GM19468 (cell line): ENCODE measurements around the gene MKS1.

ENCODE experiments used
- ATAC-seq: cut with Tn5 transposase; IDR thresholded peaks from one replicate; pipeline ENCODE4 v1.9.1; 2021; ENCODE audit warnings: mild to moderate bottlenecking, moderate library complexity, moderate number of reproducible peaks; ENCODE audit not compliant: unreplicated experiment; ENCODE audit errors: extremely low read depth

The MKS1 gene

DNA sequence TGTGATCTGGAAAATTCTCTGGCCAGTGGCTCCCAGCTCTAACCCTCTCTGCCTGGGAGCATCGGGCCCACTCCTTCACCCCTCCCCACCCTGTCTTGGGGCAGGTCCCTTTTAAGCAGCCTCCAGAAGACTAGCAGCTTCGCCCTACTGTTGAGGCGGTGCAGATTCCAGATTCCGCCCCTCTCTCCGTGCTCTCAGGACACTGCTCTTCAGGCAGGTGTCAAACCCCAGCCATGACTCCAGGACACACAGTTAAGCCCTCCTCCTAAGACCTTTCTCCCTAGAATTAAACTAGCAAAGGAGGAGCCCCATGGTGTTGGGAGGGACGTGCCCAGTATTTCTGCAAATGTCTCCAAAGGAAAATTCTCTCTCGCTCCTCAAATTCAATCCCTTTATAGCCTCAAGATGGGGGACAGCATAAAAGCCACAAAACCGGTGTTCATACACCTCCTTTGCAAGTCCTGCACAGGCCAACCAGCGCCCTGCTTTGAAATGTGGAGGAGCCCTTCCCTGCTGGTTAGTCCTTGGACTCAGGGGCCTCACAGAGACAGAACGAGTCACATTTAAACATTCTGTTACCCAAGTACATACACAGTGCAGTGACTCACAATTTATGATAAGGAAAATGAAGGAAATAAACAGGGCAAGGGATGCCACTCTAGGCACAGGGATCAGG is 26.5 kb upstream of the MKS1 start:
- ATAC-seq = no peak

DNA sequence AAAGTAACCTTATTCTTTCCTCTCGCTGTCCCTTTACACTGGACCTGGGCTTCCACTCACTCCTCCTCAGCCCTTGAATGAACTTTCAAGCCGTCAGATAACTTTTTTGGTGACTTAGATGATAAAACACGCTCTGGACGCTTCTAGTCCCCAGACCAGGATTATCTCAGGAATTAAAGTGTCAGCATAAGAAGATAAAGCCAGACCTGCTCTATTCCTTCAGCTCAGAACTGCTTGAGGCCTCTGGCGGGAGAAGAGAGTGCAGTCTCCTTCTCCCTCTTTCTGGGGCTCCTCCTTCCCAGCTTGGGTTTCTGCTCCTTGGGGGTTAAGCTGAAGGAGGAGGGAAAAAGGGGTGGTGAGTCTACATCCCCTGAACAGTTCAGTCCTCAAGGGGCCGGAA is 25.9 kb upstream of the MKS1 start:
- no peak for ATAC-seq

DNA sequence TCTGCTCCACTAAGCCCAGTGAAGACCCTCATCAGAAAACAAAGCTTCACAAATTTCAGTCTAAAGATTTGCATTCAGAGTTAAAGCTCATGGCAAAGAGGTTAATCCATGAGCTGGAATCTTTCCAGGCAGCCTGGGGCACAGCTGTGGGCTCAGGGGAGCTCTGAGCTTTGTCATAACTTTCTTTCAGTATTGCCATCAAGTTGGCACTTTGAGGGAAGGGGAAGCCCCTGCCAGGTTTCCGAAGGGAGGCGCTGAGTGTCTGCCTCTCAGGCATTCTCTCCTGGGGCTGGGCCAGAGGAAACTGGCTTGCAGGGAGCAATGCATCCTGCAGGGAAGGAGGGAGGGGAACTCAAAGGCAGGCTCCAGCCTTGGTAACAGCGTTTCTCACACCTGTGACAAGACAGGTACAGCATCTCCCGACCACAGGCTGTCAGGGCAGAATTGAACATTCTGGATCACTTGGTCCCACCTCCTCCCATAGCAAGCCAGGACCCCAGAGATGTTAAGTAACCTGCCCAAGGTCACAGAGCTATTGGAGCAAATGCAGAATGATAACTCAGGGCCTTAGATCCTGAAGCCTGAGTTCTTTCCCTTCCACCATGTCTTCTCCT is 23.2 kb upstream of the MKS1 start:
- no peak for ATAC-seq

DNA sequence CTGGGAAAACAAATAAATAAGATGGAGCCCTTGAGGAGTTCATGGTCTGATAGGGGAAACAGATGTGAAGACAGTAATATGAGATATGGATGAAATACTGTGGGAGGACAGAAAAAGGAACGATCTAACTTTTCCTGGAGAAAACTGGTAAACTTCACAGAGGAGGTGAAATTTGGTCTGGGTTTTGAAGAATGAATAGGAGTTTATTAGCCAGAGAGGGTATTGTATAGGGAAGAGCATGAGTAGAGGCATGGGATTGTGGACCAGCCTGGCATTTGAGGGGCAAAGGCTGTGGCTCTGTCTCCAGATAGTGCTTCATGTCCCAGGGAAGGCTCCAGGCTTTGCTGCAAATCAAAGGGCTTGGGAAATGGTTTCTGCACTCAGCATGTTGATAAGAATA is 20.9 kb upstream of the MKS1 start:
- no peak for ATAC-seq

DNA sequence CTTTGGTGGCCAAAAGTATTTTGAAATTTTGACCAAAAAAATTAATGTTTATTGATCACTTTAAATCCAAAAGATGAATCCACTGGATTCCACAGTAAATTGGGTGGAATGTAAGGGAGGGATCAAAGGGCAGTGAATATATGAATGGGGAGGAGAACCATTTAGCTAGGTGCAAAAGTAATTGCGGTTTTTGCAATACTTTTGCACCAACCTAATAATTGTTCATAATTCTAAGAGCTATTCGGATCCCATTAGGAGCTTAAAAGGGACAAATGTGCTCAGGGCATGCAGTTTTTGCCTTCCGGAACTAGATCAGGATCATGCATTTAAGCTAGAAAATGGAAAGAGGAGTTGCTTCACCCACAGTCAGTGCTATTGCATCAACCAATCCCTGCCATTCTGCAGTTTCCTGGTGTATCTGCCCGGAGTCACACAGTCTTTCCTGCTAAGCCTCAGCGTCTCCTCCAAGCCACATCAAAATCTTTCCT is 19.1 kb upstream of the MKS1 start, which contains the start of gene LPO:
Gene LPO (plus strand): TSS at position 438 of the 488 bp plus-strand sequence. CDS start 4,396 bp downstream, outside the sequence.
- no peak for ATAC-seq

DNA sequence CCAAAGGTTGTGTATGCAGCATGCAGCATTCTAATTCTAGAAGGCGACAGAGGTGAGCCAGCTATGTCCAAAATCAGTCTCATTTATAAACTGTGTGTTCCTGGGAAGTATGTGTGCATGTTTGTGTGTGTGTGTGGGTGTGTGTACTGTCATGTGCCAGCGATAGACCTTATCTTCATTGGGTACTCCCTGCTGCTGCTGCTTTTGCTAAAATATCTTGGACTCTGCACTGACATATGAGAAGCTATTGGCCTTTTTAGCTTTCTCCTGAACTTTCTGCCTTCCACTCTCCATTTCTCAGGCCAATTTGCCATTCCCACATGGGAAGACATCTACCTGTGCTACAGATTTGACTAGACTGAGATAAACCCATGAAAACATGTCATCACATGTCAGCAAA is 17.3 kb upstream of the MKS1 start:
- no peak for ATAC-seq

DNA sequence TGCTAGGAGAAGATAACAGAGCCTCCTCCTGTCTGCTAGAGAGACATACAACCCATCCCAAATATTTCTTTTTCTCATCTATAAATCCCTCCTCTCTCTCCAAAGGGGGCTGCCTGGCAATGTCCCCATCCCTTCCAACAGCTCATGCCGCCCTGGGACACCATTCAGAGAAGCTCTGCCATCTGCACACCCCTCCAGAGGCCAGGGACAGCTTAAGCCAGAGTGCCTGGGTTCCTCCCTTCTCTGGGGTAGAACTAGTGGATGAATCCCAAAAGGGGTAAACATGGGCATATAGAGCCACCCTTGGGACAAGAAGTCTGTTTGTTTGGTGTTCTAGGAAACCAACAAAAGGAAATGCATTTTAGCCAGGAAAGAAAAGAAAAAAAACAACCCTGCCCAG is 16.8 kb upstream of the MKS1 start:
- no peak for ATAC-seq

DNA sequence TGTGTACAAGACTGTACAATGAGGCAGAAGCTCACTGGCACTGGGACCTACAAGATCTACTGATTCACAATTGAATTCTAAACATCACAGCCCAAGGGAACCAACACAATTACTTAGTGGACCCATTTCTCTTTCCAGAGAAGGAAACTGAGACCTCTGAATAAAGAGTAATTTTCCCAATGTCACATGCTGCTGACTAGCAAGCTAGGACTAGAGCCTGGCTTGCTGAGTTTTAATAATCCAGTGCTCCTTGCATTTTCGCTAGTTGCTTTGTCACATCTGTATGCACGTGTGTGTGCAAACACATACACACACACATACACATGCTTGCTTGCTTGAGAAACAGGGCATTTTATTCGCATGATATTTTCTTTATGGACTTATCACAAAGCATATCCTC is 15.5 kb upstream of the MKS1 start:
- ATAC-seq = no peak

DNA sequence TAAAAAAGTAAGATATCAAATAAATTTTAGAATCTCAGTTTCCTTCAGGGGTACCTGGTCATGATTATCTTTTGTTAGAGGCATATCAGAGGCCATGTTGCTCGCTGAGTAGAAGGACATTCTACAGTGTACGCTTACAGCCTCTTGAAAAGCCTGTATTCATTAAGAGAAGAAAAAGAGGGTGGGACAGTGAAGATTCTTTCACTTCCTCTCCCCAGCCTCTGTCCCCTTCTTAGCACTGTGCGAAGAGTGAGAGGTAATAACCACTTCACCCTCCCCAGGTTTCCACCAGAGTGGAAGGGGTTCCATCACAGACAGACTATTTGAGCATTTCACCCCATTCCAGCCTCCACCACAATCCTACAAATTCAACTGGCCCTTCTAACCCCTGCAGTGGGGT is 14.5 kb upstream of the MKS1 start:
- ATAC-seq = peak; percentile 43

DNA sequence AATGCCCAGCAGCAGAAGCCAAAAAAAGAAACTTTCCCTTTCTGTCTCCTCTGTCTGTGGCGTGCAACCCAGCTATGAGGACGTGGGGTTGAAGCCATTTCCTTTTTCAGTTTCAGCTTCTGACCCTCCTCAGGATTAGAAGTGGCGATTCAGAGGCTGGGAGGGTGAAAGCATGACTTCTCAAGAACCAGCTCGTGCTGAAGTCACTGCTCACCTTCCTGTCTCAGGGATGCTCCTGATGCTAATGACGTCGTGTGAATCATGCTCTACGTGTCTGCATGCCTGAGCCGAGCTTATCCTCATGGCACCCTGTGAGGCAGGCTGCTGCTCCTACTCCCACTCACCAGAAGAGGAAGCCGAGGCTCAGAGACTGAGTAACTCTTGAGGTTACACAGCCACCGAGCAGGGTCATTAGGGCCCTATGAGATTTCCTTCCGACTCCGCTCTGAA is 13.7 kb upstream of the MKS1 start:
- ATAC-seq = peak; percentile 57

DNA sequence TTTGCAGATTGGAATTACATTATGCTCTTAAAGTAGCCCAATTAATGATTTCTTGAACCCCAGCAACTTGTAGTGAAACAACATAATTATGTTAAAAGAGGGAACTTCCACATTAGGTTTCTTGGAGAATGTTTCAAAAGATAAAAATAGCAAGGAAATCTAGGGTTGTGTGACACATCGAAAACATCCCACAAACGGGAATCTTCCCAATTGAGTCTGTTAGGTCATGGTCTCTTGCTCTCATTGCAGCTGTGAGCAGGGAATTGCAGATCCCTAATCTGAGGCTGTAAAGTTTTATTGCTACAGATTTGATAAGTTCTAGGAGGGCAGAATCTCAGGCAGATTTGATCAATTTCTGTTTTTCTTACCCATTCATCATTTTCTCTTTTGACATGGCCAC is 12.6 kb upstream of the MKS1 start:
- no peak for ATAC-seq

DNA sequence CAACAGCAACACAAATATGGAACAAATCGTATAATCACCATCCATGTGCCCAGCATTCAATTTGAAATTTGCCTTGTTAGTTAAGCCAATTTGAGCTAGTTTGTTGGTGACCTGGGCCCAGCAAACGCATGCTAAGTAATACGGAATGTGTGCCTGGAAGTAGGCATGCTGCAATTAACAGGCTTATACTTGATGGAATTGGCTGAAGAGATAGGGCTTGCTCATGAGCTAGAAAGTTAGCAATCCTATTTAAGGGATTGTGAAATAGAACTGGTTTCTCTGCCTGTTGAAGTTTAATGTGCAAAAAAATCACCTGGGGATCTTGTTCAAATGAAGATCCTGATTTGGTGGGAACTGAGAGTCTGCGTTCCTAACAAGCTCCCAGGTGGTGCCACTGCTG is 10.8 kb upstream of the MKS1 start:
- no peak for ATAC-seq

DNA sequence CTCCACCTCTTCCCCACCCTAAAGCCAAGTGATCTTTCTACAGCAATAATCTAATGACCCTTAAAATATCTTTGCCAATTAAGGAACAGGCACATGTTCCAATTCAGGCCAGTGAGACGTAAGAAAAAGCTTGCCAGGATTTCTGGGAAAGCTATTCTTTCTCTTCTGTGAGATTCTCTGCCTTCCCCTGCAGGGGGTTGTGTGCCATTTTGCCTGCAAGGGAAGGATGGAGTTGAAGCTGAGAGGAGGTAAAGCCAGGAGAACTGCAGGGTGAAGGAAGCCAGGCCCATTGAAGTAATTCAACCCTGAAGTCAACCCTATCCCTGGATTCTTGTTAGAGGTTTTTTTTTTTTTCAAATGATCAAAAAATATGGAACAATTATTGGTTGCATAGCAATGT is 10.3 kb upstream of the MKS1 start:
- ATAC-seq = no peak

DNA sequence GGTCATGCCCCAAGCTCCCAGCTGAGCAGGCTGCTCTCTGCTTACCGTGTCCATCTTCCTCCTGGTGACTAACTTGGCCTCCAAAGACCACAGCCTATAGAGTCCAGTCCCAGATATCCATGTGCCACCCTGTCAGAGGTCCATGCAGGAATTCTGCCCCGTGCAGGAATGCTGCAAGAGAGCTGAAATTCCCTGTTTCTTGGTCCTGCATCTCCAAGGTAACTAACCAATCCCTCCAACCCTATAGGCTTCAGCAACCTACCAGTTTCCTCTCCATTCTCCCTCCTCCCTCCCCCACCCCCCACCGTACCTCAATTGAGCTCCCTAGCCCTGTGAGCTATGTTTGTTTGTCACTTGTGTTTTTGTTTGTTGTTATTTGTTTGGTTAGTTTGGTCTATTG is 9.6 kb upstream of the MKS1 start:
- ATAC-seq = no peak

DNA sequence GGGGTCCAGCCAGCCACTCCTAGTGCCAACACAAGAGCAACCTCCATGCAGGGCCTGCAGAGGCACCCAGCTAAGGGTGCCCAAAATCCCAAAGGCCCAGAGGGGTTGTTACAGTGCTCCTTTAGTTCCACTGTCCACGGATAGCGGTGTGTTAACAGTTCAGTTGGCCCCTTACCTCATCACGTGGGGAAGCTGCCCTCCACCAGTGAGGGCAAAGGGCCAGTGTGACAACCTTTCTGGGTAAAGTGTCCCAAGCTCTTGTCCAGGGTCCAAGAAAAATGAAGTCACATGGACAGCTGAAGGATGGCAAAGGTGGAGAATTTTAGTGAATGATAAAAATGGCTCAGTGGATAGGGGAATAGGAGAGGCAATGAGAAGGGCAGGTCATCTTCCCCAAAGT is 8.7 kb upstream of the MKS1 start:
- no peak for ATAC-seq

DNA sequence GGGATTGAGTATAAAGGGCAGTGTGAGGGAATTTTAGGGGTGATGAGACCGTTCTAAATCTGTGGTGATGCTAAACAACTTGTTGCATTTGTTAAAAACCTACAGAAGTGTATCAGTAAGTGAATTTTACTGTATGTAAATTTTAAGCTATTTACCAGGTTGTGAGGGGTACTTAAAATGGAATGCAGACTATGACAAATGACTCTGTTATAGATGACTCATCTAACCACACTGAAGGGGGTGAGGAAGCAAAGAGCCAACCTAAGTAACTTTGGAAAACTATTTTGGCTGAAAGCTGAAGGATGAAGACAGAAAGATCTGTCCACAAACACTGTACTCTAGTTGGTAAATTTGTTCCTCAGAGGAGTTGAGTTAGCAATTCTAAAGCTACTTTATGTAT is 5.3 kb upstream of the MKS1 start:
- no peak for ATAC-seq

DNA sequence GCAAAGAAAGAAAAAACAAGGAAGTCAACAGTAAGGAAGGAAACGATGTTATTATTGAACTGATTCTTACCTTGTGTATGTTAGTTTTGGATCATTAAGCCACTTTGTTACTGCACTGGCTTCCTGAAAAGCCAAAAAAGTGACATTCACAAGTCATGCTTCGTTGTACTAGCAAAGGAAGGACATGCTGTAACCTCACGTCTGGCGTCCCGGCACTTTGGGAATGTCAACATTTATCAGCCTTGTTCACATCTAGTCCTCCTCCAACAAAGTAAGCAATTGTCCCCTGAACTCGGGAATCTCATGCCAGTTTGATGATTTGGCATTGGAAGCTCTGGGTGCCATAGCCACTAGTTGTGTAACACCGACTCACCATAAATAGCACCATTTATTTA is 731 bp upstream of the MKS1 start:
- no peak for ATAC-seq

DNA sequence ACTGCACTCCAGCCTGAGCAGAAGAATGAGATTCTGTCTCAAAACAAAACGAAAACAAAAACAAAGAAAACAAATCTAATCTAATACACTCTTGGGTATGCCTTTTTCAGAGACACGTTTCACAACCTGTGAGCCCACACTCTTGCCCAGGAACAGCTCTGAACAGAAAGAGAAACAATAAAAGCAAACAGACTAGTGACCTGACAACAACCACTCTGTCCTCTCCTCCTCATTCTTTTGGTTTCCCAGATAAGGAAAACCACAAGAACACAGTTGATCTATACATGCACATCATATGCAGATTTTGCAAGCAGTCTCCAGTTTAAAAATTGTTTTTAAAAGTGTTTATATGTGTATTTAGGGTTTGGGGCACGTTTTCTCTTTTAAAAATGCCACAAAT is 1.3 kb downstream of the MKS1 start:
- no peak for ATAC-seq

DNA sequence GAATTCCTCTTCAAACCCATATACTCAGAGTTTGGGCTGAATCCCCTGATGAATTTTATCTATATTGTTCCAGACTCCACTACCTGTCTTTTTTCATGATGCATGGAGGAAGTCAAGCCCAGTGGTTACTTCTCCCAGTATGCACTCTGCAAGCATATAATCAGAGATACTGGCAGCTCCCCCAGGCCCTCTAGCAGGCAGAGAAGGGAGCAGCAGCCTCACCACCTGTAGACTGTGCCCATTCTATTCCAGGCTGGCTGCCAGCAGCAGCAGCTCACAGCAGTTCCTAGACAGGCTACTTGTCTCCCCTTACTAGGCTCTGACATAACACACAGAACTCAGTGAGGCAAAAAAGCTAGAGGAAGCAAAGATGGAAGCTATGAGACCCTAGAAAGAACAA is 3.4 kb downstream of the MKS1 start:
- ATAC-seq = no peak

DNA sequence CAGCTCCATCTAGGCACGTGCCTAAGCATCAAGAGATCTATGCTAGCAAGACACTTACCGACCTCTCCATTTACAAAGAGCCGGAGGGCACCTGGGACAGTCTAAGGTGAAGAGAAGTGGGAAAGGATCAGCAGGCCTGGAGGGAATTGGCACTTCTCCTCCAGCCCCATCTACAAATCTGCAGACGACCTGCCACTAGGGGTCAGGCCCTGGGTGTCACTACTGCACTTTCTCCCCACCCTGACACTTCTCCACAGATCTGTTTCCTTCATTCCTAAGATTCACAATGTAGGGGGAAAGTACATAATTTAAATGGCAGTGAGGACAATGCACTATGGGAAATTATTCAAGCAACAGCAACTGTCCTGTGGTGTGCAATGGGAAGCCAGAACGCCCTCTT is 8.1 kb downstream of the MKS1 start:
- ATAC-seq = no peak

DNA sequence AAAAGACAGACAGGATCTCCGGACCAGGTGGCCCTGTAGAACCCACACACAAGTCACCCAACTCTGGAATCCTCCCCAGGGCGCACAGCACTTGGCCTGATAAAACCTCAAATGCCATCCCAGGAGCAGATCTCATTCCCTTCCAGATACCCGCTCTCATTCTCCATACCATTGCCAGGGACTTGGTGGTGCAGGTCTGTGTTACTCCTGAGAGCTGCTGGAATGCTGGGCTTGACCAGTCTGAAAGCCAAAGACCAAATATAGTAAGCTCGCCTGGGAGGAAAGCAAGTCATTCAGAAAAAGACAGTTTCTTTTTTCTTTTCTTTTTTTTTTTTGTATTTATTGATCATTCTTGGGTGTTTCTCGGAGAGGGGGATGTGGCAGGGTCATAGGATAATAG is 10.7 kb downstream of the MKS1 start:
- ATAC-seq = no peak

DNA sequence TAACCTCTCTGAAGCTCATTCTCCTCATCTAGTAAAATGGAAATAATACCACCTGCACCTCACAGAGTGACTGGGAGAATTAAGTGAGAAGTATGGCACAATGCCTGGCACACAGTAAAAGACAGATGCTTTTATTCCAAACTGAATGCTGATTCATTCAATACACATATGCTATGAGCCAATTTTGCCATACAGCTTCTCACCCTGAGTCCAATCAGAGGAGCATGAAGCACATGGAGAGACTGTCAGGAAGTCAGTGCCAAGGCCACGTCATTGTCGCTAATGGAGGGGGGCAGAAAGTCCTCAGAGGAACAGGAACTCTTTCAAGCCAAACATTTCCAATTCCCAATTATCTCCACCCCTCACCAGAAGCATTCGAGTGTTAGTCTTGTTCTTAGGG is 11.6 kb downstream of the MKS1 start:
- ATAC-seq = no peak
